ENCODE results near the gene PLCD1.

GRCh38 chr3:37980462-37981347 is 48.7 kb downstream of the PLCD1 start:
- no peak for TF ChIP-seq CTCF (IDR thresholded peaks at IDR 0.05; ENCODE audit: control extremely low read depth in 1 of 3, insufficient read depth in 1 of 3, low read depth in 1 of 3, low read length in 3 of 3)
- TF ChIP-seq POLR2AphosphoS5 (IDR thresholded peaks at IDR 0.05; ENCODE audit: low read depth, low read length): no peak
- no peak for TF ChIP-seq SP1 (IDR thresholded peaks at IDR 0.05; ENCODE audit: low read depth, low read length)
